Duodenal mucosa (tissue), 2 donors: ENCODE results near the gene MAGEA8.
"Not testable (repeated sequence)": the region's sequence is repeated elsewhere in the genome, so short reads cannot be mapped to it uniquely, and the experiment has no call there.

Experiments
- H3K27ac ChIP-seq: one replicate; pipeline ENCODE4 v1.7.0; 2013; ENCODE audit warnings: low read depth, low read length
- H3K27me3 ChIP-seq, 2 donors: one replicate each; pipeline ENCODE4 v1.7.0; 2013; ENCODE audit warnings: low read length in 2 of 2, control low read depth in 1 of 2; ENCODE audit not compliant: insufficient read depth in 2 of 2, control insufficient read depth in 1 of 2
- H3K36me3 ChIP-seq, 2 donors: one replicate each; pipeline ENCODE4 v1.7.0; 2013; ENCODE audit warnings: low read length in 2 of 2, control low read depth in 1 of 2; ENCODE audit not compliant: insufficient read depth in 2 of 2, control insufficient read depth in 1 of 2
- H3K4me1 ChIP-seq, 2 donors: one replicate each; pipeline ENCODE4 v1.7.0; 2013; ENCODE audit warnings: low read length in 2 of 2, control low read depth in 1 of 2; ENCODE audit not compliant: insufficient read depth in 2 of 2, control insufficient read depth in 1 of 2
- H3K4me3 ChIP-seq, 2 donors: one replicate each; pipeline ENCODE4 v1.7.0; 2013; ENCODE audit warnings: low read length in 2 of 2, low read depth in 1 of 2
- H3K9ac ChIP-seq, 2 donors: one replicate each; pipeline ENCODE4 v1.7.0; 2013; ENCODE audit warnings: low read length in 2 of 2, low read depth in 1 of 2
- H3K9me3 ChIP-seq, 2 donors: one replicate each; pipeline ENCODE4 v1.7.0; 2013; ENCODE audit warnings: low read length in 2 of 2, control low read depth in 1 of 2; ENCODE audit not compliant: control insufficient read depth in 1 of 2

MAGEA8 gene

DNA sequence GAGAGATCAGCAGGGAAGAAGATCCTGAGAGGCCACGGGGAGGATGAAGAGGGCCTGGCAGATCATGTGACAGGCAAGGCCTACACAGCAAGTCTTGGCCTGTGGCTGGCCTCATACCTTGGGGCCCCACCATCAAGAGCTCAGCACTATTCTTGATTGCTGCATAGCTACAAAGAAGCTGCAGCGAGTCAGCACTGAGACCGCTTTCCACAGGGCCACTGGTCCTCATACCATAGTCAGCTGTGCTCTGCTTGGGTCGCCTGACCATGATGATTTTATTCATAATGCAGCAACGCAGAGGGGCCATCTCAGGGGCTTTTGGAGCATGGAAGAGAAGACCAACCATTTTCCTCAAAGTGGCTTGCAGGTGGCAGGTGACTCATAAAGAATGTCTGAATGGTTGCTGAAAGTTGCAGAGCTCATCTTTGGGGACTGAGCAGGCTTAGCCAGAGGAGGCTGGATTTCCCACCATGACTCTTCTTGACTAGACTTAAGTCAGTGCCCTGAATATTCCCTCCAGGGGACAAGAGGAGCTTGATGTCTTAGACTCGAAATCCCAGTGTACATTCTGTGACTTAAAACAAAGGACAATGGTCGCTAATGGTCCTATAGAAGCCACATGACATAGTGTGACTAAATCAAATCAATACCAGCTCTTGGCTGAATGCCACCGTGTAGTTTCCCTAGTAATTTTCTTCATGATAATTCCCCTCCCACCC lies 46.4 kb downstream of the MAGEA8 start:
- not testable (repeated sequence) for H3K27me3 ChIP-seq, H3K9me3 ChIP-seq, H3K4me1 ChIP-seq, H3K36me3 ChIP-seq, H3K9ac ChIP-seq, H3K4me3 ChIP-seq, H3K27ac ChIP-seq

- H3K4me3 ChIP-seq, H3K9ac ChIP-seq: not testable (repeated sequence)
These were observed 46.9 kb downstream of the MAGEA8 start for GRCh38 chrX:149927964-149928258.

DNA sequence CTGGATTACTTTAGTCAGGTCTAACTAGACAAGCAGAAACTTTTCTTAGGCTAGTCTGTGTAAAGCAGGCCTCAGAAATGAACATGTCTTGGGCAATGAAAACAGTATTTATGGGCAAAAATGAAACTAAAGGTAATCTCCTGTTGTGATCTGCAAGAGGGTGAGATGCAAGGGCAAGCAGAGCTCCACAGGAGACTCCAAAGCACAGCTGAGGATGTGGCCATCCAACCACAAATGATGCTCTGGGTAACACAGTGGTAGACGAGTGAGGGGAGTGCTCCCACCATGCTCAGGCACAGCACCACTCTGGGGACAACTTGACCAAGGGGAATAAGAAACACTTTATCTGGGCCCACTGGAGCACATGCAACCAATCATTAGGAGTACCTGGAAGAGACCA lies 47.7 kb downstream of the MAGEA8 start:
- H3K9me3 ChIP-seq, result not testable (repeated sequence)

More at GRCh38 chrX:149927964-149928258, 46.9 kb downstream of the MAGEA8 start:
- H3K9me3 ChIP-seq, H3K27me3 ChIP-seq, H3K36me3 ChIP-seq, H3K4me1 ChIP-seq, H3K27ac ChIP-seq: not testable (repeated sequence)

DNA sequence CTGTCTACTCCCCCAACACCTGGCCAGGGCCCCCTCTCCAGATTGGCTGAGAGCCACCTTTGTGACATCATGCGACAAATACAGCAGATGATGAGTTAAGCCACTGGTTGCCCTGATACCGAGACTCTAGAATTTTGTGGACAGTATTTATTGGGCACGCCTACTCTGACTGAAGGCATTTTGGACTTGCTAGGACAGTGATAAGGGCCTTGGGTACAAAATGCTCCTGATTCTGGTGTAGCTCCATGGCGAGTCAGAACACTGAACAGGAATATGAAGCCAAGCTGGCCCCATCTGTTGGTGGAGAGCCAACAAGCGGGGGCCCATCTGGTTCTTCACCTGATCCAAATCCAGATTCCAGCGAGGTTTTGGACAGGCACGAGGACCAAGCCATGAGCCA lies 48.4 kb downstream of the MAGEA8 start, which contains the start of gene HSFX4:
HSFX4 (plus strand) TSS at position 174 of the 400 bp plus-strand sequence; CDS start at position 246, 72 bp downstream.
- H3K36me3 ChIP-seq, H3K4me3 ChIP-seq, H3K27me3 ChIP-seq, H3K27ac ChIP-seq, H3K9ac ChIP-seq, H3K4me1 ChIP-seq, H3K9me3 ChIP-seq: not testable (repeated sequence)

More for the DNA sequence above, 47.7 kb downstream of the MAGEA8 start:
- not testable (repeated sequence) for H3K4me1 ChIP-seq, H3K9ac ChIP-seq, H3K4me3 ChIP-seq, H3K27me3 ChIP-seq, H3K27ac ChIP-seq, H3K36me3 ChIP-seq

DNA sequence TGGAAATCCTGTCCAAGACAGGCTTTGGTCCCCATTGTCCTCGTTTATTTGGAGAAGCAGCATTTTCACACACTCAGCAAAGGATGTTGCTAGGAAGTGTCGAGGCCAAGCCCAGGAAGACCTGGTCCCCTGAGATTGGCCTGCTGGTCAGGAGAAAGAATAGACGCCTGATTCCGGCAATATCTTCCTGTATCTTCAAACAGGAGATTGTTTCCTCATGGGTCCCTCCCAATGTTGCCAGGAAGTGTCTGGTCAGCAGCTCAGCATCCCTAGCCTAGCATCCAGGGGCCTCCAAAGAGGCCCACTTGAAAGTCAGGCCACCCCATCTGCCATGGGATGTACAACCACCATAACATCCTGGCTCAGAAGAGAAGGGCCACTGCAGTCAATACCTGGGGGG lies 50.4 kb downstream of the MAGEA8 start:
- H3K27me3 ChIP-seq, H3K9me3 ChIP-seq, H3K9ac ChIP-seq, H3K27ac ChIP-seq, H3K36me3 ChIP-seq, H3K4me1 ChIP-seq, H3K4me3 ChIP-seq: not testable (repeated sequence)

- not testable (repeated sequence) for H3K4me3 ChIP-seq, H3K27me3 ChIP-seq, H3K27ac ChIP-seq, H3K9ac ChIP-seq, H3K36me3 ChIP-seq, H3K9me3 ChIP-seq, H3K4me1 ChIP-seq
These were observed 51.2 kb downstream of the MAGEA8 start for GRCh38 chrX:149932150-149932549.

DNA sequence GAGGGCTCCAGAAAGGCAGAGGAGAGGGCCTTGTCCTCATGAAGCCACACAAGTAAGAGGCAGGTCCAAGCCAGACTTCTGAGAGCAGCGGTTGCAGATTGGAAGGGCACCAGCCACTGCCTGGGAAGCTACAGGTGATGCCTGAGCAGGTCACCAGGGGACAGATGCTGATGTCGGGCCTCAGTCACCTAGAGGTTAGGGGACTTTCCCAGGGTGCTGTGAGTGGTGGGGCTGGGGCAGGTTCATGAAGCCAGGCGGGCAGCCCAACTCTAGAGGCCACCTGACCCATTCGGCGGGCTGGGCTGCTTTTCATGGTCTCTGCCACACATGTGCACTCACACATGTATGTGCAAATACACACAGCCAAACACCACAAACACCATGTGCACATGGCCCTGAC lies 52.0 kb downstream of the MAGEA8 start:
- not testable (repeated sequence) for H3K9me3 ChIP-seq, H3K27ac ChIP-seq, H3K27me3 ChIP-seq, H3K36me3 ChIP-seq, H3K4me3 ChIP-seq, H3K4me1 ChIP-seq, H3K9ac ChIP-seq

- H3K9me3 ChIP-seq, H3K9ac ChIP-seq, H3K4me3 ChIP-seq, H3K4me1 ChIP-seq, H3K27ac ChIP-seq, H3K36me3 ChIP-seq, H3K27me3 ChIP-seq: not testable (repeated sequence)
These were observed 52.6 kb downstream of the MAGEA8 start for GRCh38 chrX:149933547-149933946.
